Left cardiac atrium (tissue), 4 donors: ENCODE results near the gene COL6A1. TPM values are rescaled to one million over a fixed set of nuclear protein-coding genes. Genes with fewer than 3 reads are reported as not detected.
"Not testable (repeated sequence)": the region's sequence is repeated elsewhere in the genome, so short reads cannot be mapped to it uniquely, and the experiment has no call there.

ENCODE experiments used
- ATAC-seq, 2 donors: fragments of 200-7000 bp; cut with Tn5 transposase; one replicate each; pipeline ENCODE4 v1.9.1; 2020; ENCODE audit warnings: mild to moderate bottlenecking in 2 of 2, moderate library complexity in 2 of 2
- DNase-seq: peaks from one replicate; pipeline ENCODE4 v3.0.0-alpha.2; 2020
- intact Hi-C, 2 donors: fragments of 100-400 bp; cut with DNase I; formaldehyde crosslinking; loops; one replicate each; pipeline versions ENCODE4 v1.14.1 to v1.15.1; 2022 to 2023
- total RNA-seq, 2 donors: library from RNA; stranded (reverse); fragmentation: NEBNext Ultra II Directional; extraction: Animal tissue kit (Norgen Biotek cat#: 25700); gene quantifications; one replicate each; pipeline ENCODE4 v1.2.1, GENCODE V29; 2021
- donor health status: DM: no; HTN: yes; CAD: no.
- donor health status: DM: no; HTN: yes; CAD: no; lungs with severe emphysema.
- donor health status: DM: yes; HTN: yes; CAD: no.
- donor health status: Dilated cardiomyopathy.

COL6A1 gene
- total RNA-seq, 2 donors from 2014 or later, result 244 to 247 TPM

DNA sequence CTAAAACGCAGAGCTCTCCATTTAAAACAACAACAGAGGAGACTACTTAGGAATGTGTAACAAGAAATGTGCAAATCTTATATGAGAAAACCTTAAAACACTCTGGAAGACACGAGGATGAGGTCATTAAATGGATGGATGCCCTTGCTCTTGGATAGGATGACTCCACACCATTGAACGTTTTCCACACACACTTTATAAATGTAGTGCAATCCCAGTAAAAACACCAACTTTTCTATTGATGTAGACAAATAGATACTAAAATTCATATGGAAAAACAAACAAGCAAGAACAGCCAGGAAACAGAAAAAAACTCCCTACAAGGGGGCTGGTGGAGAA lies 18.4 kb upstream of the COL6A1 start:
- intact Hi-C loops, result no loop called here
- DNase-seq, result no peak
- peak in 1 of 2 donors; percentile 24 for ATAC-seq

GRCh38 chr21:45964649-45965048 lies 16.9 kb upstream of the COL6A1 start:
- no peak for ATAC-seq
- no peak for DNase-seq
- intact Hi-C loops, result no loop called here

DNA sequence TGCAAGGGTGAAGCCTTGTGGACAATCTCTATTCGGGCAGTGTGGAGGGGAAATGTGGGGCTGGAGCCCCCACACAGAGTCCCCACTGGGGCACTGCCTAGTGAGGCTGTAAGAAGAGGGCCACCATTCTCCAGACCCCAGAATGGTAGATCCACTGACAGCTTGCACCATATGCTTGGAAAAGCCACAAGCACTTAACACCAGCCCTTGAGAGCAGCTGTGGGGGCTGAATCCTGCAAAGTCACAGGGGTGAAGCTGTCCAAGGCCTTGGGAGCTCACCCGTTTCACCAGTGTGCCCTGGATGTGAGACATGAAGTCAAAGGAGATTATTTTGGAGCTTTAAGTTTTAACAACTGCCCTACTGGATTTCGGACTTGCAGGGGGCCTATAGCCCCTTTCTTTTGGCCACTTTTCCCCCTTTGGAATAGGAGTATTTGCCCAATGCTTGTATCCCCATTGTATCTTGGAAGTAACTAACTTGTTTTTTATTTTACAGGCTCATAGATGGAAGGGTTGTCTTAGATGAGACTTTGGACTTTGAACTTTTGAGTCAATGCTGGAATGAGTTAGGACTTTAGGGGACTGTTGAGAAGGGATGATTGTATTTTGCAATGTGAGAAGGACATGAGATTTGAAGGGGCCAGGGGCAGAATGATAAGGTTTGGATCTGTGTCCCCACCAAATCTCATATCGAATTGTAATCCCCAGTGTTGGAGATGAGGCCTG lies 16.3 kb upstream of the COL6A1 start:
- intact Hi-C loops, result no loop called here

GRCh38 chr21:45966791-45967394 lies 14.7 kb upstream of the COL6A1 start:
- intact Hi-C loops, result no loop called here
- ATAC-seq (no peak), DNase-seq (no peak)

More for the DNA sequence above, 16.3 kb upstream of the COL6A1 start:
- ATAC-seq, result no peak
- no peak for DNase-seq

GRCh38 chr21:45969921-45970673 lies 11.5 kb upstream of the COL6A1 start:
- ATAC-seq, result no peak
- DNase-seq, result no peak

GRCh38 chr21:45970674-45971615 lies 10.6 kb upstream of the COL6A1 start:
- peak; percentile 41 to 58 for ATAC-seq
- DNase-seq, result peak; percentile 78
- intact Hi-C loops, result loop anchor here (5.0 to 10.0 kb wide), 3 partner anchors 126 to 254 kb away; partner anchors contain the start of genes COL6A2 (in 1 of the 2) and LSS (in 1 of the 2)

More at GRCh38 chr21:45969921-45970673, 11.5 kb upstream of the COL6A1 start:
- intact Hi-C loops, result loop anchor here (5.0 to 10.0 kb wide), 3 partner anchors 127 to 255 kb away; partner anchors contain the start of genes COL6A2 (in 1 of the 2) and LSS (in 1 of the 2)

- intact Hi-C loops, result loop anchor here (5.0 to 10.0 kb wide), 3 partner anchors 126 to 253 kb away; partner anchors contain the start of genes COL6A2 (in 1 of the 2) and LSS (in 1 of the 2)
- DNase-seq (peak; percentile 77), ATAC-seq (peak; percentile 23 to 28)
These were observed 9.8 kb upstream of the COL6A1 start for GRCh38 chr21:45971616-45972352.

DNA sequence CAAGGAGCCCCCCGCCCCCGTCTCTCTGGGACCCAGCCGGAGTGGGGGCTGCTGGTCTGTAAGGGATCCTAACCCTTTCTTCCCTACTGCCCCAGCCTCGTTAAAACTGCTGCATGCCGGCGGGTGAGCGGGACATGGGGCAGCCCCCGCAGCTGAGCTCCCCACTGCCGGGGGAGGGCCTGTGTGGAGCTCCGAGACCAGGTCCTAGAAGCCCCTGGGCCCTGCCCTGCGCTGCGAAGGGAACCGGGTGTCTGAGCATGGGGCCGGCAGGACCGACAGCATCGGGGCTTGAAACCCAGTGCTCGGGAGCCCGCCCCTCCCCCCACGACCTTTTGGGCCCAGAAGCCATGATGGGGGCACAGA lies 9.2 kb upstream of the COL6A1 start:
- peak in 1 of 2 donors; percentile 2 for ATAC-seq

GRCh38 chr21:45972716-45973474 lies 8.7 kb upstream of the COL6A1 start:
- ATAC-seq (peak; percentile 53 to 63), DNase-seq (peak; percentile 88)
- intact Hi-C loops, result loop anchor here (5.0 to 10.0 kb wide), 3 partner anchors 124 to 252 kb away; partner anchors contain the start of genes COL6A2 (in 1 of the 2) and LSS (in 1 of the 2)

More for the DNA sequence above, 9.2 kb upstream of the COL6A1 start:
- intact Hi-C loops, result loop anchor here (5.0 to 10.0 kb wide), 3 partner anchors 125 to 252 kb away; partner anchors contain the start of genes COL6A2 (in 1 of the 2) and LSS (in 1 of the 2)
- DNase-seq, result peak; percentile 55

DNA sequence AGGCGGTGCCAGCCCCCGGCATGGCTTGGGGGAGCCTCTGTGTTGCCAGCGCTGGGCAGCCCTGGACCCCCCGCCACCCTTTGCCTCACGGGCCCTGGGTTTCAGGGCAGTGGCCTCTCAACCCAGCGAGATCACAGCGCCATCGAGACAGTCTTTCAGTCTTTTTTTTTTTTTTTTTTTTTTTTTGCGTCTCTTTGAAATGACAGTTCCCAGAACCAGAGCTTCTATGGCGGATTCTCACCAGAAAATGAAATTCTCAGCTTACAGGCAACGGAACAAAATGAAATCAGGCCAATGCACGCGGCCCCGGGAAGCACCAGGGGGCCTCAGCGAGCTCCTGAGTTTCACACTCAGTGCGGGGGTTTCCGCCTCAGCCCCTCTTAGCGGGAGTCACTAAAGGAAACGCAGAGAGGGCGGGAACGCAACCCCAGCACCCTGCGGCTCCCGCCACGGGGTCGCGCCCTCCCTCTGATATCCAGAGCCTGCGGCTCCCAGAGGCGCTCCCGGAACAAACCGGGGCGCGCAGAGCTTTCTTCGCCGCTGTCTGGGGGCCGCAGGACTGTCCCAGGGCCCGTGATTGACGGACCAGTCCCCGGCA lies 8.0 kb upstream of the COL6A1 start:
- DNase-seq (peak; percentile 90), ATAC-seq (peak; percentile 56 to 60)
- intact Hi-C loops, result loop anchor here (5.0 to 10.0 kb wide), 3 partner anchors 124 to 251 kb away; partner anchors contain the start of genes COL6A2 (in 1 of the 2) and LSS (in 1 of the 2)

DNA sequence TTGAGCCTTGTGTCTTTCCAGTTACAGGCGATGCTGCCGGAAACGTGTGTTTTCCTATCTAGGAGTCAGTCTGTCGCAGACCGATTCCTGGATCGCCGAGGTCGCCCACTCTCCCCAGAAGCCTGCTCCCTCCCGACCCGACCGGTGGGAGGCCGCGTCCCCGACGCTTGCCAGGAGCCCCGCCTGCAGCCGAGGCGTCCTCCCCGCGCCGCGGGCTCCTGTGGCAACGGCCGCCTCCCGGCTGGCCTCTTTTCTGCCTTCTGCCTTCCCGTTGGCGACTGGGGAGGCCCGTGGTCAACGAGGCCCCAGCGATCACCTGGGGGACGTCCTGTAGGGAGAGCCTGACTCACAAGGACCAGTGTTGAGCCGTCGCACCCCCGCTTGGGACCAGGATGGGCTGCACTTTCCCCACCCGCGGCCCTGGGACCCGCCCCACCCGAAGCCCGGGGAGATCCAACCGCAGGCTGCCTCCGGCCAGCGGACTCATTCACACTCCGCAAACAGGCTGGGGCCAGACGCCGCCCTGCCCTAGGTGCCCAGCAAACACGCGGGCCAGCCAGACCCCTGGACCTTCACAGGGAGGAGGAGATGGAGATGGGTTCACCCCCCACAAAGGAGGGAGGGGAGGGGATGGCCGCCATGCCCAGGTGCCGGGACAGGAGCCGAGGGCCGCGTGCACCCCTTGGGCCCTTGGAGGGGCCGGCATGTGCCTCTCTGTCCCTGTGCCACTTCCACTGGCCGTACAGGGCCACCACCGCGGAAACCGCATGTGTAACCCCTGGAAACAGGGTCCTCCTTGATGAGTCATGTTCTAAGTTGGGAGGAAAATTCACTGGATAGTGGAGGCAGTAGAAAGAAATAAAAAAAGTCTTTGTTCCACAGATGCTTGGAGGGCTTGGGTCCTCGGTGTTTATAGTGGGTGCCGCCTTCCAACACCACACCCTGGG lies 7.2 kb upstream of the COL6A1 start:
- ATAC-seq (peak; percentile 10 to 33), DNase-seq (peak; percentile 74)
- intact Hi-C loops, result loop anchor here (5.0 to 10.0 kb wide), 3 partner anchors 123 to 250 kb away; partner anchors contain the start of genes COL6A2 (in 1 of the 2) and LSS (in 1 of the 2)

DNA sequence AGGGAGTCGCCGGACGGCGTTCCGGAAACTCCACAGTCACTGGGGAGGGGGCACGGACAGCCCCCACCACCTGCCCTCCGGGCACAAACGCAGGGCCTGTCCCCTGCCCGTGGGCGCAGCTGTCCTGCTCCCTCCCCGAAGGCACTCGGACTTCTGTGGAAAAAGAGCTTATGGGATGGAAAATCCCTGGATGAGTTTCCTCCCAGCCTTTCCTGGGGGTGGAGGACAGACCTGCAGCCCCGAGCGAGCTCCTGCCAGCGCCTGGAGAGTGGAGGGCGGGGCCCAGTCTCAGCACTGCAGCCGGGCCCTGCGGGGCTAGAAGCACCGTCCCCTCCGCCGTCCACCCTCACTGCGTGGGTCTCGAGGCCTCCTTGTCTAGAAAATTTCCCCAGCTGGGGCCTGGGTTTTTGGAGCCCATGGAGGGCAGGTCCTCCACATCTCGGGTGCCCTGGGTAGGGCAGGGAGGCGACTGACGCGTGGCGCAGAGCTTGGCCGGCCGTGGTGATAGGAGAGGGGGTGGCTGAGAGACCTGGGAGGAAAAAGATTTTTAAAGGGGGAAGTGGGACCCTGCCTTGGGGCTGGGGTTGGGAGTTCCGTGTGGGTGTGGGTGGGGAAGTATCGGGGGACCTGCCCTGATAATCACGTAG lies 6.4 kb upstream of the COL6A1 start:
- ATAC-seq (peak in 1 of 2 donors; percentile 28), DNase-seq (peak; percentile 83)
- intact Hi-C loops, result loop anchor here in 1 of 2 donors (10.0 kb wide), 1 partner anchor 250 kb away; the partner anchor contains the start of gene LSS

- intact Hi-C loops, result loop anchor here in 1 of 2 donors (10.0 kb wide), 1 partner anchor 249 kb away; the partner anchor contains the start of gene LSS
- not testable (repeated sequence) for DNase-seq, ATAC-seq
These were observed 5.7 kb upstream of the COL6A1 start for GRCh38 chr21:45975667-45976409.
